Activated naive CD8-positive, alpha-beta T cell treated with anti-CD3 and anti-CD28 coated beads for 36 hours (primary cell): ENCODE results near the gene PIH1D1. TPM values are rescaled to one million over a fixed set of nuclear protein-coding genes. Genes with fewer than 3 reads are reported as not detected.
A peak's percentile ranks its signal among the peaks of the same experiment; 100 is the strongest.
"Not testable (repeated sequence)": the region's sequence is repeated elsewhere in the genome, so short reads cannot be mapped to it uniquely, and the experiment has no call there.

ENCODE experiments used
- DNase-seq: peaks from one replicate; pipeline ENCODE4 v3.0.0; 2021
- H3K27ac Mint-ChIP-seq: one replicate; pipeline ENCODE4 v1.8.0; 2022; ENCODE audit warnings: mild to moderate bottlenecking, moderate library complexity, mixed read lengths
- H3K27me3 Mint-ChIP-seq: one replicate; pipeline ENCODE4 v1.8.0; 2022; ENCODE audit warnings: mild to moderate bottlenecking, mixed read lengths
- H3K36me3 Mint-ChIP-seq: one replicate; pipeline ENCODE4 v1.8.0; 2021; ENCODE audit warnings: mild to moderate bottlenecking, mixed read lengths
- H3K4me1 Mint-ChIP-seq: one replicate; pipeline ENCODE4 v1.8.0; 2021; ENCODE audit warnings: mixed read lengths
- H3K4me3 Mint-ChIP-seq: one replicate; pipeline ENCODE4 v1.8.0; 2022; ENCODE audit warnings: mild to moderate bottlenecking, moderate library complexity, mixed read lengths
- H3K9me3 Mint-ChIP-seq: one replicate; pipeline ENCODE4 v1.8.0; 2022; ENCODE audit warnings: mixed read lengths
- total RNA-seq, 2 experiments: library from RNA; stranded (reverse); gene quantifications; one replicate each; pipeline ENCODE4 v1.2.3, GENCODE V29; 2021

Gene PIH1D1
- total RNA-seq, 2 experiments from 2014 or later, result 140 to 141 TPM

- Mint-ChIP-seq H3K27ac (peak overlapping the region; percentile 81), H3K4me3 (no peak overlapping the region), H3K36me3 (peaks cover 19% of the 10 kb centered on the region), H3K27me3 (no peaks in the 10 kb centered on the region), H3K4me1 (peaks cover 50% of the 10 kb centered on the region), H3K9me3 (no peaks in the 10 kb centered on the region)
- DNase-seq, result no peak
Observed at GRCh38 chr19:49470615-49470978, 19.0 kb upstream of the PIH1D1 start.

- no peaks in the 10 kb centered on the region for H3K9me3 Mint-ChIP-seq
- no peak overlapping the region for H3K4me3 Mint-ChIP-seq
- H3K36me3 Mint-ChIP-seq, result peaks cover 16% of the 10 kb centered on the region
- H3K4me1 Mint-ChIP-seq, result peaks cover 45% of the 10 kb centered on the region
- no peaks in the 10 kb centered on the region for H3K27me3 Mint-ChIP-seq
- DNase-seq, result peak; percentile 89
- H3K27ac Mint-ChIP-seq, result peak overlapping the region; percentile 81
Observed at GRCh38 chr19:49469828-49470614, 18.4 kb upstream of the PIH1D1 start.

- peak; percentile 78 for DNase-seq
- Mint-ChIP-seq H3K27me3 (no peaks in the 10 kb centered on the region), H3K27ac (peak overlapping the region; percentile 97), H3K4me1 (peaks cover 44% of the 10 kb centered on the region), H3K4me3 (peak overlapping the region; percentile 47), H3K36me3 (peaks cover 22% of the 10 kb centered on the region), H3K9me3 (no peaks in the 10 kb centered on the region)
Observed at GRCh38 chr19:49468746-49469447, 17.3 kb upstream of the PIH1D1 start.

GRCh38 chr19:49468199-49468598, 16.6 kb upstream of the PIH1D1 start:
- peak overlapping the region; percentile 97 for H3K27ac Mint-ChIP-seq
- H3K27me3 Mint-ChIP-seq, result no peaks in the 10 kb centered on the region
- no peaks in the 10 kb centered on the region for H3K9me3 Mint-ChIP-seq
- no peak for DNase-seq
- H3K36me3 Mint-ChIP-seq, result peaks cover 22% of the 10 kb centered on the region
- H3K4me1 Mint-ChIP-seq, result peaks cover 39% of the 10 kb centered on the region
- no peak overlapping the region for H3K4me3 Mint-ChIP-seq

- Mint-ChIP-seq H3K9me3 (no peaks in the 10 kb centered on the region), H3K27me3 (no peaks in the 10 kb centered on the region), H3K4me1 (peaks cover 19% of the 10 kb centered on the region), H3K4me3 (no peak overlapping the region), H3K36me3 (peaks cover 17% of the 10 kb centered on the region), H3K27ac (peak overlapping the region; percentile 51)
- no peak for DNase-seq
Observed at GRCh38 chr19:49465371-49465770, 13.8 kb upstream of the PIH1D1 start.

- no peaks in the 10 kb centered on the region for H3K9me3 Mint-ChIP-seq
- no peak overlapping the region for H3K4me3 Mint-ChIP-seq
- peaks cover 8% of the 10 kb centered on the region for H3K4me1 Mint-ChIP-seq
- peaks cover 19% of the 10 kb centered on the region for H3K36me3 Mint-ChIP-seq
- DNase-seq, result no peak
- no peak overlapping the region for H3K27ac Mint-ChIP-seq
- no peaks in the 10 kb centered on the region for H3K27me3 Mint-ChIP-seq
Observed at GRCh38 chr19:49463960-49464740, 12.5 kb upstream of the PIH1D1 start.

- Mint-ChIP-seq H3K27ac (no peak overlapping the region), H3K9me3 (no peaks in the 10 kb centered on the region), H3K4me3 (no peak overlapping the region), H3K36me3 (peaks cover 14% of the 10 kb centered on the region), H3K27me3 (no peaks in the 10 kb centered on the region), H3K4me1 (no peaks in the 10 kb centered on the region)
- DNase-seq, result no peak
Observed at GRCh38 chr19:49462492-49462891, 10.9 kb upstream of the PIH1D1 start.

GRCh38 chr19:49461656-49462055, 10.0 kb upstream of the PIH1D1 start:
- no peaks in the 10 kb centered on the region for H3K9me3 Mint-ChIP-seq
- no peaks in the 10 kb centered on the region for H3K27me3 Mint-ChIP-seq
- DNase-seq, result no peak
- H3K4me1 Mint-ChIP-seq, result no peaks in the 10 kb centered on the region
- no peak overlapping the region for H3K4me3 Mint-ChIP-seq
- H3K27ac Mint-ChIP-seq, result no peak overlapping the region
- peaks cover 14% of the 10 kb centered on the region for H3K36me3 Mint-ChIP-seq

GRCh38 chr19:49461130-49461529, 9.5 kb upstream of the PIH1D1 start:
- DNase-seq, H3K4me3 Mint-ChIP-seq, H3K9me3 Mint-ChIP-seq, H3K4me1 Mint-ChIP-seq, H3K27ac Mint-ChIP-seq, H3K27me3 Mint-ChIP-seq: not testable (repeated sequence)
- H3K36me3 Mint-ChIP-seq, result peaks cover 14% of the 10 kb centered on the region

GRCh38 chr19:49459388-49459787, 7.8 kb upstream of the PIH1D1 start:
- H3K36me3 Mint-ChIP-seq, result peaks cover 10% of the 10 kb centered on the region
- H3K4me1 Mint-ChIP-seq, result peaks cover 6% of the 10 kb centered on the region

GRCh38 chr19:49458567-49458903, 6.9 kb upstream of the PIH1D1 start:
- H3K36me3 Mint-ChIP-seq, result peaks cover 12% of the 10 kb centered on the region
- H3K4me1 Mint-ChIP-seq, result peaks cover 10% of the 10 kb centered on the region
- H3K27ac Mint-ChIP-seq, result no peak overlapping the region
- H3K9me3 Mint-ChIP-seq, result no peaks in the 10 kb centered on the region
- DNase-seq, result no peak
- H3K4me3 Mint-ChIP-seq, result no peak overlapping the region
- no peaks in the 10 kb centered on the region for H3K27me3 Mint-ChIP-seq

More at GRCh38 chr19:49459388-49459787, 7.8 kb upstream of the PIH1D1 start:
- Mint-ChIP-seq H3K27ac (no peak overlapping the region), H3K9me3 (no peaks in the 10 kb centered on the region), H3K4me3 (no peak overlapping the region), H3K27me3 (no peaks in the 10 kb centered on the region)
- no peak for DNase-seq

GRCh38 chr19:49456326-49456725, 4.7 kb upstream of the PIH1D1 start:
- Mint-ChIP-seq H3K27me3 (no peaks in the 10 kb centered on the region), H3K9me3 (no peaks in the 10 kb centered on the region), H3K4me3 (no peak overlapping the region), H3K4me1 (peaks cover 22% of the 10 kb centered on the region), H3K36me3 (peaks cover 16% of the 10 kb centered on the region), H3K27ac (peak overlapping the region; percentile 28)
- DNase-seq, result no peak

- no peaks in the 10 kb centered on the region for H3K27me3 Mint-ChIP-seq
- no peak overlapping the region for H3K4me3 Mint-ChIP-seq
- H3K4me1 Mint-ChIP-seq, result peaks cover 22% of the 10 kb centered on the region
Observed at GRCh38 chr19:49455773-49456172, 4.2 kb upstream of the PIH1D1 start.

GRCh38 chr19:49453757-49454240, 2.2 kb upstream of the PIH1D1 start:
- peak overlapping the region; percentile 99 for H3K4me3 Mint-ChIP-seq
- peaks cover 34% of the 10 kb centered on the region for H3K4me1 Mint-ChIP-seq
- no peaks in the 10 kb centered on the region for H3K9me3 Mint-ChIP-seq
- DNase-seq, result no peak
- no peaks in the 10 kb centered on the region for H3K27me3 Mint-ChIP-seq
- peaks cover 22% of the 10 kb centered on the region for H3K36me3 Mint-ChIP-seq
- H3K27ac Mint-ChIP-seq, result peak overlapping the region; percentile 100

More at GRCh38 chr19:49455773-49456172, 4.2 kb upstream of the PIH1D1 start:
- peak overlapping the region; percentile 28 for H3K27ac Mint-ChIP-seq
- peaks cover 17% of the 10 kb centered on the region for H3K36me3 Mint-ChIP-seq
- no peaks in the 10 kb centered on the region for H3K9me3 Mint-ChIP-seq
- no peak for DNase-seq
